GM10847 (cell line): Measurements from ENCODE around the gene OR10A4.

Experiments
- POLR2A ChIP-seq: IDR thresholded peaks from 2 replicates; pipeline ENCODE4 v1.6.1; 2011; ENCODE audit not compliant: insufficient read length; ENCODE audit errors: extremely low read depth

Gene OR10A4

GRCh38 chr11:6876325-6876724, at the start of gene OR10A4:
Gene OR10A4 (plus strand): TSS chr11:6876625. CDS start chr11:6876648, 23 bp downstream.
- no peak for TF ChIP-seq POLR2A

GRCh38 chr11:6828103-6828502, 48.3 kb upstream of the OR10A4 start:
- no peak for TF ChIP-seq POLR2A

- TF ChIP-seq POLR2A: no peak
Observed at GRCh38 chr11:6833356-6833755, 43.1 kb upstream of the OR10A4 start.

GRCh38 chr11:6834021-6834420, 42.4 kb upstream of the OR10A4 start:
- no peak for TF ChIP-seq POLR2A

GRCh38 chr11:6841694-6842093, 34.7 kb upstream of the OR10A4 start:
- no peak for TF ChIP-seq POLR2A

GRCh38 chr11:6843670-6844069, 32.8 kb upstream of the OR10A4 start:
- no peak for TF ChIP-seq POLR2A

- no peak for TF ChIP-seq POLR2A
Observed at GRCh38 chr11:6844356-6844755, 32.1 kb upstream of the OR10A4 start.

- no peak for TF ChIP-seq POLR2A
Observed at GRCh38 chr11:6845383-6845782, 31.0 kb upstream of the OR10A4 start, which contains the start of gene OR10A5. Gene OR10A5 (plus strand): TSS chr11:6845683. CDS start chr11:6845683, 0 bp downstream.

- TF ChIP-seq POLR2A: no peak
Observed at GRCh38 chr11:6850526-6850925, 25.9 kb upstream of the OR10A4 start.

GRCh38 chr11:6855971-6856541, 20.4 kb upstream of the OR10A4 start:
- TF ChIP-seq POLR2A: no peak

- no peak for TF ChIP-seq POLR2A
Observed at GRCh38 chr11:6856871-6857270, 19.6 kb upstream of the OR10A4 start.

GRCh38 chr11:6862961-6863360, 13.5 kb upstream of the OR10A4 start, which contains the start of gene OR10A2:
Gene OR10A2 (plus strand): TSS chr11:6863057. CDS start chr11:6869755, 6,698 bp downstream.
- TF ChIP-seq POLR2A: no peak

- TF ChIP-seq POLR2A: no peak
Observed at GRCh38 chr11:6864438-6864837, 12.0 kb upstream of the OR10A4 start.

GRCh38 chr11:6871278-6871677, 5.1 kb upstream of the OR10A4 start:
- no peak for TF ChIP-seq POLR2A

GRCh38 chr11:6875761-6876160, 664 bp upstream of the OR10A4 start:
- no peak for TF ChIP-seq POLR2A

GRCh38 chr11:6876914-6877313, 489 bp downstream of the OR10A4 start:
- TF ChIP-seq POLR2A: no peak

- TF ChIP-seq POLR2A: no peak
Observed at GRCh38 chr11:6882751-6883150, 6.3 kb downstream of the OR10A4 start.
